Endodermal cell (in vitro differentiated cells): Measurements from ENCODE around the gene EGFR. TPM values are rescaled to one million over a fixed set of nuclear protein-coding genes. Genes with fewer than 3 reads are reported as not detected.

Experiments used
- DNase-seq: peaks from one replicate; pipeline ENCODE4 v3.0.0-alpha.2; 2017
- H3K27ac ChIP-seq: 2 replicates; pipeline ENCODE4 v1.5.1; 2013; ENCODE audit warnings: mild to moderate bottlenecking, low read depth, low read length, moderate library complexity
- H3K27me3 ChIP-seq: 2 replicates; pipeline ENCODE4 v1.6.1; 2013; ENCODE audit warnings: mild to moderate bottlenecking, low read length, moderate library complexity; ENCODE audit not compliant: insufficient read depth, control insufficient read depth, poor library complexity, severe bottlenecking
- H3K36me3 ChIP-seq: 2 replicates; pipeline ENCODE4 v1.7.0; 2013; ENCODE audit warnings: mild to moderate bottlenecking, low read length, moderate library complexity; ENCODE audit not compliant: control insufficient read depth, insufficient read depth
- H3K4me1 ChIP-seq: one replicate; pipeline ENCODE4 v1.7.0; 2013; ENCODE audit warnings: low read length; ENCODE audit not compliant: control insufficient read depth, insufficient read depth
- H3K4me3 ChIP-seq: 2 replicates; pipeline ENCODE4 v1.5.1; 2013; ENCODE audit warnings: mild to moderate bottlenecking, low read length, moderate library complexity
- H3K9ac ChIP-seq: 2 replicates; pipeline ENCODE4 v1.6.1; 2013; ENCODE audit warnings: mild to moderate bottlenecking, low read length, moderate library complexity; ENCODE audit not compliant: poor library complexity, severe bottlenecking; ENCODE audit errors: extremely low read depth
- H3K9me3 ChIP-seq: 2 replicates; pipeline ENCODE4 v1.6.1; 2013; ENCODE audit warnings: mild to moderate bottlenecking, low read length, moderate library complexity; ENCODE audit not compliant: control insufficient read depth
- H3K27ac Mint-ChIP-seq: 2 replicates; pipeline ENCODE4 v1.8.0; 2020; ENCODE audit warnings: mixed read lengths
- H3K27me3 Mint-ChIP-seq: 2 replicates; pipeline ENCODE4 v1.8.0; 2021; ENCODE audit warnings: mild to moderate bottlenecking, mixed read lengths; ENCODE audit not compliant: insufficient read depth
- H3K36me3 Mint-ChIP-seq: 2 replicates; pipeline ENCODE4 v1.8.0; 2020; ENCODE audit warnings: low read depth, mixed read lengths
- H3K4me1 Mint-ChIP-seq: 2 replicates; pipeline ENCODE4 v1.8.0; 2020; ENCODE audit warnings: mixed read lengths
- H3K4me3 Mint-ChIP-seq: 2 replicates; pipeline ENCODE4 v1.8.0; 2020; ENCODE audit warnings: mild to moderate bottlenecking, moderate library complexity, mixed read lengths
- H3K9me3 Mint-ChIP-seq: 2 replicates; pipeline ENCODE4 v1.8.0; 2020; ENCODE audit warnings: mild to moderate bottlenecking, mixed read lengths
- WGBS, 2 experiments: methylation state at CpG; one replicate each; pipeline versions ENCODE4 v1.1.5 to v1.1.7; 2013; ENCODE audit warnings: missing lambda C conversion rate in 2 of 2, mixed read lengths in 1 of 2; ENCODE audit not compliant: insufficient coverage in 1 of 2, insufficient read length in 1 of 2; 5-methylcytosine and 5-hydroxymethylcytosine counted together
- total RNA-seq, 2 donors: library from RNA; stranded (reverse); fragmentation: NEBNext Ultra II Directional in 1 of 2; extraction: Animal tissue kit (Norgen Biotek cat#: 25700) in 1 of 2; gene quantifications; 2 replicates in 1 of 2; 3 replicates in 1 of 2; pipeline ENCODE4 v1.2.1, GENCODE V29; 2021
- TF ChIP-seq, protein P1 (sequence below): fragments of 200-600 bp; sonication (generic); conservative IDR thresholded peaks from 2 replicates; pipeline ENCODE4 v1.5.0; 2021; ENCODE audit warnings: antibody characterized with exemption, mild to moderate bottlenecking

EGFR gene
- total RNA-seq, 2 donors from 2014 or later, result 5.0 to 5.8 TPM

DNA sequence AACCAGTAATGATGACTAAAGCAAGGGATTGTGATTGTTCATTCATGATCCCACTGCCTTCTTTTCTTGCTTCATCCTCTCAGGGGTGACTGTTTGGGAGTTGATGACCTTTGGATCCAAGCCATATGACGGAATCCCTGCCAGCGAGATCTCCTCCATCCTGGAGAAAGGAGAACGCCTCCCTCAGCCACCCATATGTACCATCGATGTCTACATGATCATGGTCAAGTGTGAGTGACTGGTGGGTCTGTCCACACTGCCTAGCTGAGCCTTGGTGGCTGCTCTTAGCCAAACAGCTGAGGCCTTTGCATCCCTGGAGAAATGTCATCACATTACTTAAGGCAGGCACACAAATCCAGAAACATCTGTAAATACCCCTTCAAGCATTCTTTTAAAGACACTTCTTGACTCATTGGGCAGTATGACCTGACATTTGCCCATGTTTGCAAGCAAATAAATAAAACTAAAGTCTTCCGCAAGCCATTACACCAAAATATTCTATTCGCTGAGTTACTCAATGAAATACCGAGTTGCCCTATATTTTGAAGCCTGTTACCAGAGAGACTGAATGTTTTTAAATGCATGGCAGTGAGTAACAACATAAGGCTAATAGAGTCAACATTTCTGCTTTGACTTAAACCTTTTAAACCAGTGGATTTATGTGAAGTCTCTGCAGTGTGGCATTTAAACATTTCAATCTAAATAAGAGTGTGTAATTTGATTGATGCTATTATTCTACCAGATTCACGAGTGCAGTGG is 180.0 kb downstream of the EGFR start:
- 93 to 95% methylated on average over 7 to 8 of the region's 8 CpGs for WGBS, 2 experiments
- Mint-ChIP-seq H3K27ac (no peak overlapping the region), H3K36me3 (no peaks in the 10 kb centered on the region), H3K4me1 (no peaks in the 10 kb centered on the region), H3K9me3 (no peaks in the 10 kb centered on the region), H3K27me3 (no peaks in the 10 kb centered on the region), H3K4me3 (no peak overlapping the region)
- no peaks in the 10 kb centered on the region for H3K4me1 ChIP-seq
- no peaks in the 10 kb centered on the region for H3K27me3 ChIP-seq
- DNase-seq, result no peak
- no peaks in the 10 kb centered on the region for H3K36me3 ChIP-seq
- no peaks in the 10 kb centered on the region for H3K9me3 ChIP-seq
- no peak overlapping the region for H3K4me3 ChIP-seq
- H3K27ac ChIP-seq, result no peak overlapping the region
- no peak overlapping the region for H3K9ac ChIP-seq
- TF ChIP-seq, protein P1, sequence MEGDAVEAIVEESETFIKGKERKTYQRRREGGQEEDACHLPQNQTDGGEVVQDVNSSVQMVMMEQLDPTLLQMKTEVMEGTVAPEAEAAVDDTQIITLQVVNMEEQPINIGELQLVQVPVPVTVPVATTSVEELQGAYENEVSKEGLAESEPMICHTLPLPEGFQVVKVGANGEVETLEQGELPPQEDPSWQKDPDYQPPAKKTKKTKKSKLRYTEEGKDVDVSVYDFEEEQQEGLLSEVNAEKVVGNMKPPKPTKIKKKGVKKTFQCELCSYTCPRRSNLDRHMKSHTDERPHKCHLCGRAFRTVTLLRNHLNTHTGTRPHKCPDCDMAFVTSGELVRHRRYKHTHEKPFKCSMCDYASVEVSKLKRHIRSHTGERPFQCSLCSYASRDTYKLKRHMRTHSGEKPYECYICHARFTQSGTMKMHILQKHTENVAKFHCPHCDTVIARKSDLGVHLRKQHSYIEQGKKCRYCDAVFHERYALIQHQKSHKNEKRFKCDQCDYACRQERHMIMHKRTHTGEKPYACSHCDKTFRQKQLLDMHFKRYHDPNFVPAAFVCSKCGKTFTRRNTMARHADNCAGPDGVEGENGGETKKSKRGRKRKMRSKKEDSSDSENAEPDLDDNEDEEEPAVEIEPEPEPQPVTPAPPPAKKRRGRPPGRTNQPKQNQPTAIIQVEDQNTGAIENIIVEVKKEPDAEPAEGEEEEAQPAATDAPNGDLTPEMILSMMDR, result no peak

GRCh38 chr7:55199418-55199817 is 180.6 kb downstream of the EGFR start:
- Histone ChIP-seq H3K4me3 (no peak overlapping the region), H3K9ac (no peak overlapping the region), H3K4me1 (no peaks in the 10 kb centered on the region), H3K27ac (no peak overlapping the region), H3K36me3 (peaks cover 5% of the 10 kb centered on the region), H3K9me3 (peaks cover 5% of the 10 kb centered on the region), H3K27me3 (no peaks in the 10 kb centered on the region)
- Mint-ChIP-seq H3K36me3 (no peaks in the 10 kb centered on the region), H3K4me3 (no peak overlapping the region), H3K9me3 (no peaks in the 10 kb centered on the region), H3K27me3 (no peaks in the 10 kb centered on the region), H3K27ac (no peak overlapping the region), H3K4me1 (no peaks in the 10 kb centered on the region)
- WGBS, 2 experiments, result 89 to 100% methylated on average over 1 of the region's 1 CpG
- no peak for DNase-seq
- TF ChIP-seq, protein P1, result no peak

DNA sequence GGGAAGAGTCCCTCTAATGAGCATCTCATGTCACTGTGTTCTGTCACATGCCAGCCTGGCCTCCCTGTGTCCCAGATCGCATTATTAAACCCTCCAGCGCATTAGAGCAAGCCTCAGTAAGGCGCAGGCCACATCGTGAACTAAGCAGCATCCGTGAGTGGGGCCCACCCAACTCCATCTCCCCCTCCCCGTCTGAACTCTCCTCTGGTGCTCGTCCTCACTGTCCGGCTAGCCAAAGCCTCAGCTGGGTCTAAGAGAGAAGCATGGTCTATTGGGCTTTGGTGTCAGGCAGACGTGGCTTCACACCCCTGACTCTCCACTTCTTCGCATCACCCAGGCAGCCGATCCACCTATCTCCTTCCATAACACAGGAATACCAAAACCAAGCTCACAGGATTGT is 181.6 kb downstream of the EGFR start:
- no peak overlapping the region for H3K27ac Mint-ChIP-seq
- H3K27me3 Mint-ChIP-seq, result no peaks in the 10 kb centered on the region
- TF ChIP-seq, protein P1, result no peak

More for the DNA sequence above, 181.6 kb downstream of the EGFR start:
- 96% methylated on average over 5 to 11 of the region's 11 CpGs for WGBS, 2 experiments
- H3K27me3 ChIP-seq, result no peaks in the 10 kb centered on the region
- H3K9me3 Mint-ChIP-seq, result no peaks in the 10 kb centered on the region
- H3K4me1 Mint-ChIP-seq, result no peaks in the 10 kb centered on the region
- peaks cover 8% of the 10 kb centered on the region for H3K36me3 ChIP-seq
- no peak overlapping the region for H3K4me3 ChIP-seq
- no peak overlapping the region for H3K27ac ChIP-seq
- peaks cover 7% of the 10 kb centered on the region for H3K9me3 ChIP-seq
- H3K4me1 ChIP-seq, result no peaks in the 10 kb centered on the region
- no peak overlapping the region for H3K9ac ChIP-seq
- no peak overlapping the region for H3K4me3 Mint-ChIP-seq
- no peak for DNase-seq
- H3K36me3 Mint-ChIP-seq, result no peaks in the 10 kb centered on the region
